HG02973 (cell line): ENCODE results near the gene PAWR.

Experiments
- ATAC-seq: cut with Tn5 transposase; IDR thresholded peaks from one replicate; pipeline ENCODE4 v1.9.1; 2021; ENCODE audit warnings: moderate library complexity; ENCODE audit not compliant: unreplicated experiment

Gene PAWR, protein sequence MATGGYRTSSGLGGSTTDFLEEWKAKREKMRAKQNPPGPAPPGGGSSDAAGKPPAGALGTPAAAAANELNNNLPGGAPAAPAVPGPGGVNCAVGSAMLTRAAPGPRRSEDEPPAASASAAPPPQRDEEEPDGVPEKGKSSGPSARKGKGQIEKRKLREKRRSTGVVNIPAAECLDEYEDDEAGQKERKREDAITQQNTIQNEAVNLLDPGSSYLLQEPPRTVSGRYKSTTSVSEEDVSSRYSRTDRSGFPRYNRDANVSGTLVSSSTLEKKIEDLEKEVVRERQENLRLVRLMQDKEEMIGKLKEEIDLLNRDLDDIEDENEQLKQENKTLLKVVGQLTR

GRCh38 chr12:79690638-79691510 is at the start of gene PAWR:
TSS of gene PAWR (minus strand) at chr12:79690964. CDS start at chr12:79690244, 720 bp downstream.
- peak; percentile 57 for ATAC-seq

DNA sequence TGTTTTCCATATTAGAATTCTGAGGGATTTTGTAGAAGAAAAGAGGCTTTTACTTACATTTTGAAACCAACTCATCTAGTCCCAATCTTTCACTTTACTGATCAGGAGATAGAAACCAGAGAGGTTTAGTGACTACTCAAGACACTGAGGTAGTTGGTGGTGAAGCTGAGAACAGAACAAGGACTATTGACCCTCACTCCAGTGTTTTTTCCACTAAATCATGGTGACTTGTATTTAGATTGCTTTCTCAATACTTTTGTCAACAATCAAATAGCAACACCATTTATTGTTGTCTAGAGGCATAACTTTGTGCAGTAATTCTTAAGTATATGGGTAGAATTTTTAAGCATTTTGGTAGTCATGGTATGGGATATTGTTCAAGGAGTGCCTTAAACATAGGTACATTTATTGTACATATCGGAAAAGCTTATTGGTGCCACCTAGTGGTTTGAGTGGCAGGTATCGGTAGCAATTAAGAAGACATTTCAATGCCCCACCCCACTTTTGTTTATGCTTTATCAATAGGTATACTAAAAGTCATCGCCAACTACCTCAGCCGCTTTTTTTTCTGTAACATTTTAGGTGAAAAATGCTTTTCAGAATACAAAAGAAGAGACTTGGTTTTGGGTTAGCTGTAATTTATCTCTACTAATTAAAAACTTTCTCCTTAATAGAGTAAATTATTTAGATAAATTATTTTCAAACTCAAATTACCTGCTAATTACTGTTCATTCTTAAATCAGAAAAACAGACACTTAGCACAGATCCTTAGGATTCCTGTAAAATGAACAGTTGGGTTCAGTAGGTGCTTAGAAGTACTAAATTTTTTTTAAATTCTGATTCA is 47.3 kb upstream of the PAWR start:
- ATAC-seq, result peak; percentile 89

- no peak for ATAC-seq
Observed at GRCh38 chr12:79732638-79733037, 41.9 kb upstream of the PAWR start.

- no peak for ATAC-seq
Observed at GRCh38 chr12:79725987-79726386, 35.2 kb upstream of the PAWR start.

DNA sequence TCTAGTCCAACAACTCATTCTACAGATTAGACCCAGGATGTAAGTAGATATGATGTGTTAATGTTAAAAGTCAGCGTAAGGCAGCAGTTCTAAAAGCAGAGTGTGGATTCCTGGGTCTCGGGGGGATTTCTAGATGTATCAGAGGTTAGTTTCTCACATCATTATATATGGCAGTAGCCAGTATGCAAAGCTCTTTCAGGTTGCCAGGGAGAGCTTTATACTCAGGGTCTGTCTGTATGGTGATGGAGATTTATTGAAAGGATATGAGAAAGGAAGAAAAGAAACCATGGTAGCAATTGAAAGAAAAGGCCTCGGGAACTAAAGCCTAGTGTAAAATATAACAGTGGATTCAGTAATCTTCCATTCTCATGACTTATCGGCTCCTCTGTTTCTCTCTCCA is 26.2 kb upstream of the PAWR start:
- ATAC-seq, result no peak

DNA sequence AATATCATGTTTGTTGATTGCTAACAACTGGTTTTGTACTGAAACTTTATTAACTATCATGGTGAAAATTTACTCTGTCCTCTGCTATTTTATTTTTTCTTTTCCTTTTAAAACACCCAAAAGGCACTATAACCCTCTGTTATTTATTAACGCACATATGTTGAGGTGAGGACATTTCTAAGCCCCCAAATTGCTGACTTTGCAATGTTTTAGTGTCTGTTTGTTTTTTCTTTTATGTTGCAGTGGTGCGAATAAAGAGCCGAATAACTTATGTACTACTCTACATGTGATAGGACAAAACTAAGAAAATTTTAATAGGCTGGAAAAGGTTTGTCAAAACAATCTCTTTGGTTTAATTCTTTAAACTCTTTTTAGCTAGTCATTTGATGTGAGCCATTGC is 24.5 kb upstream of the PAWR start:
- no peak for ATAC-seq

DNA sequence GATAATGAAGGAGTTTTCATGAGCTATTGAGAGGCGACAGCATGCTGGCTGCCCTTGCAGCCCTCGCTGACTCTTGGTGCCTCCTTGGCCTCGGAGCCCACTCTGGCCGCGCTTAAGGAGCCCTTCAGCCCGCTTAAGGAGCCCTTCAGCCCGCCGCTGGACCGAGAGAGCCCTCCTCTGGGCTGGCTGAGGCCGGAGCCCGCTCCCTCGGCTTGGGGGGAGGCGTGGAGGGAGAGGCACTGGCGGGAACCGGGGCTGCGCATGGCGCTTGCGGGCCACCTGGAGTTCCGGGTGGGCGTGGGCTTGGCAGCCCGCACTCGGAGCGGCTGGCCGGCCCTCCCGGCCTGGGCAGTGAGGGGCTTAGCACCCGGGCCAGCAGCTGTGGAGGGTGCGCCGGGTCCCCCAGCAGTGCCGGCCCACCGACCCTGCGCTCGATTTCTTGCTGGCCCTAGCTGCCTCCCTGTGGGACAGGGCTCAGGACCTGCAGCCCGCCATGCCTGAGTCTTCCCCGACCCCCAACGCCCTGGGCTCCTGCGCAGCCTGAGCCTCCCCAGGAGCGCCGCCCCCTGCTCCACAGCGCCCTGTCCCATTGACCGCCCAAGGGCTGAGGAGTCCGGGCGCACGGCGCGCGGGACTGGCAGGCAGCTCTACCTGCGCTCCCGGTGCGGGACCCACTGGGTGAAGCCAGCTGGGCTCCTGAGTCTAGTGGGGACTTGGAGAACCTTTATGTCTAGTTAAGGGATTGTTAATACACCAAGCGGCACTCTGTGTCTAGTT is 20.1 kb upstream of the PAWR start:
- no peak for ATAC-seq

DNA sequence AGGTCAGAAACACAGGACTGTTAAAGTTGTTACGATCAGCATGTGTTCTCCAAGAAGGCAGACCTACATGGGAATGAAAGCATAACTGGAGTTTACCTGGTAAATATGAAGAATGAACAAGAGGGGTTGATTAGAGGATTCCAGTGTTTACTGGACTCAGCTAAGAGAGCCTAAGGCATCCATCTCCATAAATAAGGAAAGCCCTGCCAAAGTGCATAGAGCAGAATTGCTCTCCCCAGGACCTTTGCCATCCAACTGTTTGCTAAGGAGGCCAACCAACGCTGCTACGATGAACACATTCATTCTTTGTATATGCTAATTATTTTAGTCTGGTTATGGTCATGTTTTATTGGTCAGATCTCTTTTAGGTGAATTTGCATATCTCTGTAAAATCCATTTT is 17.1 kb upstream of the PAWR start:
- no peak for ATAC-seq

- ATAC-seq, result no peak
Observed at GRCh38 chr12:79706676-79707075, 15.9 kb upstream of the PAWR start.

DNA sequence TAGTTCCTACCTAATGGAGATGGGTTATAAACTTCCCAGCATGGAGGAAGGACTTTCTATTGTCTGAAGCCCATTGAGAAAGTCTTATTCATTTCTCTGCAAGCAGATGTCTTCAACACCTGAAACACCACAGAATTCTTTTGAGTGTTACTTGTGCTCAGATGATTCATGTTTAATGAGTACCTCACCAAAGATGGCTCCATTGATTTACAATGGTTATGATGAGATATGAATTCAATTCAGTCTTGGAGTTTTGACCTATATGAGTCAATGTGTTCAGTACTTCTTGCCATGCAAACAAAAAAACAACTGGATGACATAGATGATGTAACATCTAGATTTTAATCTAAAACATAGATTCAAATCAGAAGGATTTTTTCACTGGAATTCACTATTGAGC is 15.4 kb upstream of the PAWR start:
- ATAC-seq, result no peak

GRCh38 chr12:79698966-79699365 is 8.2 kb upstream of the PAWR start:
- ATAC-seq, result no peak

- no peak for ATAC-seq
Observed at GRCh38 chr12:79696416-79696815, 5.7 kb upstream of the PAWR start.

DNA sequence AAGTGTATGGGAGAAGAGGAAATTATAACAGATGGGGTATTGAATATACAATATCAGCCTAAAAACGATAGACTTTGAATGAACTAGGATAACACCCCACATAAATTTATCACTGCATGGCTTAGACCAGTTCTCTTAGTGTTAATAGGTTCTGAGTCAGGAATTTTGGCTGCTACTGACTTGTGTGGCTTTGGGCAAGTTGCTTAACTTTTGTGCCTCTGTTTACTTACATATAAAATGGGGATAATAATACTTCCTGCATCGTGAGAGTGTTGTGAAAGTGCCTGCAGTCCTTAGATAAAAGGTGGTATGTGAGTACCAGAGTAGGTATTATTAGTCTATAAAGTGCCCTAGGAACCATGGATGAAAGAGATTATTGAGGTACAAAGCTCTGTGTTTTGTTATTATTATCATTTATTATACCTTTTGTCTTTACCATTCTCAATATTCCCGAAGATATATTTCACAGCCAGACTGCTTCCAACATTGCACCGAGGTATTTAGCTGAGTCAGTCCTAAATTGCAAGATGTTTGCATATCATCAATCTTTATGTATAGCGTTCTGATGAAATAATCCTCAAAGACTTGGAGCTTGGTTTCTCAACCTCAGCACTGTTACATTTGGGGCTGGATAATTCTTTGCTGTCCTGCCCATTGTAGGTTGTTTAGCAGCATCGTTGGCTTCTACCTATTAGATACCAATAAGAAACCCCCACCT is 2.3 kb upstream of the PAWR start:
- ATAC-seq, result no peak

DNA sequence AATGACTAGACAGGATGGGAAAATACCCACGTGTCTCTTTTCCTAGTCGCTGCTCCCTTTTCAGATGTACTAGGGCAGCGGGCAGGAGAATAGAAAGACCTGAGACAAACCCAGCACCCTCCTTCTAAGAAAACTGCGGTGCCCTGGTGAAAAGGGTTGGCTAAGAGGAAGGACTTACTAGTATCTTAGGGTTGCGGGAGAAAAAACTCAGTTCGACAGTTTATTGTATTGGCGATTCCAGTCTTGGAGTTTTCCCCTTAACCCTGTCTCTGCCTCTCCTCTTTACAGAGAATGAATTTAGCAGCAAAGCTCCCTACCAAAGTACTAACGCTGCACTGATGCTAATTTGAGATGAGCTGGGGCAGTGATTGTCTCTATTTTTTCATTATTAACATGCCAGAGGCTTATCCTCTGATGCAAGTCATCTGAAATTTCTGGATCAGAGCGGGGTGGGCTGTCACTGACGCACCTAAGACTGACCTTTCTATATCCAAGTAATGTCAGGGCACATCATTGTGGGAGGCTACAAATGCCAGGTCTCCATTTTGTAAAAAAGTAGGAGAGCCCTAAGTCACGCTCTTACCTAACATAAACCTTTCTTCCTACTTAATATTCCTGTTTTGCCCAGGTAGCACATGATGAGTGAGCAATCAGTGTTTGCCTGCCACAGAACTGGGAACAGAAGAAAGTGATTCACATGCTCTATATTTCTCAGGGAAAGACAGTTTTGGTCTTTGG is 916 bp upstream of the PAWR start:
- no peak for ATAC-seq

DNA sequence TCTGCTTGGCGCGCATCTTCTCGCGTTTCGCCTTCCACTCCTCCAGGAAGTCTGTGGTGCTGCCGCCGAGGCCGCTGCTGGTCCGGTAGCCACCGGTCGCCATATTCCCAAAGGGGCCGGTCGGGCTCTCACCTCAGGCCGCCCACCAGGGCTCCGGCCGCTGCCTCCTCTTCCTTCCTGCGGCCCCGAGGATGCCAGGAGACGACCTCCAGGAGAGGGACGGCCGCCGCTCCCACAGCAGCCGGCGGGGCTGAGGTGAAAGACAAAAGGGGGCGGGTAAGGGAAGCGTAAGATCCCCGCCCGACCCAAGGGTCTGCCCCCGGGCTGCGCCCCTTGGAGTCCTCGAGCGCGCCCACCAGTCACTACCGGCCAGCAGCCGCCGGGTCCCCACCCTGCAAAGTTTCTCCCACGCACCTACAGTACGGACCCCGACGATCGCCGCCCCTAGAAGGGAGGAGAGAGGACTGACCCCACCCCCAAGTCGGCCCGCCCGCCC is 574 bp downstream of the PAWR start:
- peak; percentile 26 for ATAC-seq

DNA sequence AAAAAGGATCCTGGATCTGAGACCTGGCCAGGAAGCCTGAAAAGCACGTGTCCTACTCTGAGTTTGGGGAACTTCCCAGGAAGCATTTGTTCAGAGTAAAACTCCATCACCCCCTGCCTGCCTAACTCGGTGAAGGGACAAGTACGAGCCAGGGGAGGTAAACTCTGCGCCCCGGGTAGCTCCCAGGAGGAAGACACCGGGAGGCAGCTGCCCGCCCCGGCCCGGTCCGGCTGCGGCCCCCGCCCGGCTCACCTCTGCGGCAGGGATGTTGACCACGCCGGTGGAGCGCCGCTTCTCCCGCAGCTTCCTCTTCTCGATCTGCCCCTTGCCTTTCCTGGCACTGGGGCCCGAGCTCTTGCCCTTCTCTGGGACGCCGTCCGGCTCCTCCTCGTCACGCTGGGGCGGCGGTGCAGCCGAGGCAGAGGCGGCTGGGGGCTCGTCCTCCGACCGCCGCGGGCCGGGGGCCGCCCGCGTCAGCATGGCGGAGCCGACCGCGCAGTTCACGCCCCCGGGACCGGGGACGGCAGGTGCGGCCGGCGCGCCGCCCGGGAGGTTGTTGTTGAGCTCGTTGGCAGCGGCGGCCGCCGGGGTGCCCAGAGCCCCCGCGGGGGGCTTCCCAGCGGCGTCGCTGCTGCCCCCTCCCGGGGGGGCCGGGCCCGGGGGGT is 1.2 kb downstream of the PAWR start:
- peak; percentile 26 for ATAC-seq

DNA sequence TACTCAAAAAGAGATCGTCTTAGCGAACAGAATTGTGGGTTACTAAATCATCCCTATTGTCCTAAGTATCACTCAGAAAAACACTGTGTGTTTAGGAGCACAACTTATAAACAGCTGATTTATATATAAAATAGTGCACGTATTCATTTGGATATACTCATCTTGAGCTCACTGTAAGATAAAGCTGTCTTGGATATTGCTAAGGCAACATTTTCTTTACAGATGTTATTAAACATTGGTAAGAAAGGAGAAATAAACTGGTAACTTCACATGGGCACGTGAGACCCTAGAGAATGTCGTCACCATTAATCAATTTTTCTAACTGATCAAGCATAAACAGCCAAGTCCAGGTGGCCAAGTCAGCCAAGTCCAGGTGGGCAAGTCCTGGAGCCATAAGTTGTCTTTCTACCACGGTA is 1.7 kb downstream of the PAWR start:
- no peak for ATAC-seq

- ATAC-seq, result peak; percentile 22
Observed at GRCh38 chr12:79688376-79689060, 2.2 kb downstream of the PAWR start.
